Activated T-cell treated with anti-CD3 and anti-CD28 coated beads for 24 hours (primary cell): ENCODE measurements around the gene CYP11A1.

ENCODE experiments used
- DNase-seq: peaks from one replicate; pipeline ENCODE4 v3.0.0-alpha.2; 2020; ENCODE audit warnings: low read depth

CYP11A1 gene

GRCh38 chr15:74347757-74348250, 19.6 kb downstream of the CYP11A1 start:
- no peak for DNase-seq

GRCh38 chr15:74345051-74345450, 22.4 kb downstream of the CYP11A1 start:
- no peak for DNase-seq

- DNase-seq, result no peak
Observed at GRCh38 chr15:74343797-74344127, 23.7 kb downstream of the CYP11A1 start.

- DNase-seq, result no peak
Observed at GRCh38 chr15:74343127-74343796, 24.2 kb downstream of the CYP11A1 start.

GRCh38 chr15:74340150-74340549, 27.3 kb downstream of the CYP11A1 start:
- DNase-seq, result no peak

- no peak for DNase-seq
Observed at GRCh38 chr15:74339371-74339770, 28.1 kb downstream of the CYP11A1 start.

- DNase-seq, result no peak
Observed at GRCh38 chr15:74338676-74339075, 28.8 kb downstream of the CYP11A1 start.

- DNase-seq, result no peak
Observed at GRCh38 chr15:74337607-74338211, 29.7 kb downstream of the CYP11A1 start.

- no peak for DNase-seq
Observed at GRCh38 chr15:74337146-74337545, 30.3 kb downstream of the CYP11A1 start.

GRCh38 chr15:74336061-74337005, 31.1 kb downstream of the CYP11A1 start:
- no peak for DNase-seq

- DNase-seq, result no peak
Observed at GRCh38 chr15:74335396-74335795, 32.0 kb downstream of the CYP11A1 start.

GRCh38 chr15:74334127-74334526, 33.3 kb downstream of the CYP11A1 start:
- DNase-seq, result no peak

GRCh38 chr15:74333662-74334061, 33.8 kb downstream of the CYP11A1 start:
- DNase-seq, result no peak

GRCh38 chr15:74333093-74333492, 34.4 kb downstream of the CYP11A1 start:
- DNase-seq, result no peak

- DNase-seq, result no peak
Observed at GRCh38 chr15:74332611-74333010, 34.8 kb downstream of the CYP11A1 start.

- DNase-seq, result no peak
Observed at GRCh38 chr15:74332011-74332410, 35.4 kb downstream of the CYP11A1 start.

- DNase-seq, result no peak
Observed at GRCh38 chr15:74330861-74331408, 36.5 kb downstream of the CYP11A1 start.

- DNase-seq, result no peak
Observed at GRCh38 chr15:74328331-74329056, 39.0 kb downstream of the CYP11A1 start.

- DNase-seq, result no peak
Observed at GRCh38 chr15:74327756-74328155, 39.7 kb downstream of the CYP11A1 start.

- DNase-seq, result no peak
Observed at GRCh38 chr15:74326746-74327145, 40.7 kb downstream of the CYP11A1 start.

- DNase-seq, result no peak
Observed at GRCh38 chr15:74324714-74325113, 42.7 kb downstream of the CYP11A1 start.
